GM19455 (cell line): ENCODE data around the gene SLC12A7.
"Not testable (repeated sequence)": the region's sequence is repeated elsewhere in the genome, so short reads cannot be mapped to it uniquely, and the experiment has no call there.

ENCODE experiments used
- ATAC-seq: cut with Tn5 transposase; IDR thresholded peaks from one replicate; pipeline ENCODE4 v1.9.1; 2021; ENCODE audit not compliant: unreplicated experiment

The SLC12A7 gene

GRCh38 chr5:1111727-1112289, at the start of gene SLC12A7:
Gene SLC12A7, minus strand, starts transcription at chr5:1112063. Its CDS starts 72 bp downstream, at chr5:1111991.
- no peak for ATAC-seq

- no peak for ATAC-seq
Observed at GRCh38 chr5:1161108-1161832, 49.4 kb upstream of the SLC12A7 start.

- no peak for ATAC-seq
Observed at GRCh38 chr5:1159774-1160406, 48.0 kb upstream of the SLC12A7 start.

- no peak for ATAC-seq
Observed at GRCh38 chr5:1159341-1159675, 47.4 kb upstream of the SLC12A7 start.

- ATAC-seq, result no peak
Observed at GRCh38 chr5:1158647-1159340, 46.9 kb upstream of the SLC12A7 start.

- not testable (repeated sequence) for ATAC-seq
Observed at GRCh38 chr5:1157461-1157986, 45.7 kb upstream of the SLC12A7 start.

DNA sequence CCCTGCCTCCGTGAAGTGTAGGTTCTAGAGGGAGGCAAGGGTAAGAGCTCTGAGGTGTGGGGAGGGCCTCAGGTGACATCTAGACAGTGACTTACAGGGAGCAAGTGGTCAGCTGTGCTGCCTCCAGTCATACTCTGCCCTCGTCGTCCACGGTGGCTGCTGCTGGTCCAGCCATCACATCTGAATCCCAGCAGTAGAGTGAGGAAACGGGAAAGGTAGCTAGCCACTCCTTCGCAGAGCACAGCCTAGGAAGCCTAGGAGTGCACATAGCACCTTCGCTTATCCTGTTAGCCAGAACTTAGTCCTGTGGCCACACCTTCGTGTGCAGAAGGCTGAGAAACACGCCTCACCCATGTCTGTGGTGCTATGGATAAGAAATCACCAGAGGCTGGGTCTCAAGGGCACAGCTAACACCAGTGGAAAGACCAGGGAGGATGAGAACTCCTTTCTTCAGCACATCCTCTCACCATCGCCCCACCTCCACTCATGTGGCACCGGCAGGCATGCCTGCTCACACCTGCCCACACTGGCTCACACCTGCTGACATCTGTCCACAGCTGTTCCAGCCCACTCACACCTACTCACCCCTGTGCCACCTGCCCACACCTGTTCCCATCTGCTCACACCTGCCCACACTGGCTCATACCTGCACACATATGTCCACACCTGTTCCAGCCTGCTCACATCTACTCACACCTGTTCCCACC, 45.0 kb upstream of the SLC12A7 start:
- no peak for ATAC-seq

DNA sequence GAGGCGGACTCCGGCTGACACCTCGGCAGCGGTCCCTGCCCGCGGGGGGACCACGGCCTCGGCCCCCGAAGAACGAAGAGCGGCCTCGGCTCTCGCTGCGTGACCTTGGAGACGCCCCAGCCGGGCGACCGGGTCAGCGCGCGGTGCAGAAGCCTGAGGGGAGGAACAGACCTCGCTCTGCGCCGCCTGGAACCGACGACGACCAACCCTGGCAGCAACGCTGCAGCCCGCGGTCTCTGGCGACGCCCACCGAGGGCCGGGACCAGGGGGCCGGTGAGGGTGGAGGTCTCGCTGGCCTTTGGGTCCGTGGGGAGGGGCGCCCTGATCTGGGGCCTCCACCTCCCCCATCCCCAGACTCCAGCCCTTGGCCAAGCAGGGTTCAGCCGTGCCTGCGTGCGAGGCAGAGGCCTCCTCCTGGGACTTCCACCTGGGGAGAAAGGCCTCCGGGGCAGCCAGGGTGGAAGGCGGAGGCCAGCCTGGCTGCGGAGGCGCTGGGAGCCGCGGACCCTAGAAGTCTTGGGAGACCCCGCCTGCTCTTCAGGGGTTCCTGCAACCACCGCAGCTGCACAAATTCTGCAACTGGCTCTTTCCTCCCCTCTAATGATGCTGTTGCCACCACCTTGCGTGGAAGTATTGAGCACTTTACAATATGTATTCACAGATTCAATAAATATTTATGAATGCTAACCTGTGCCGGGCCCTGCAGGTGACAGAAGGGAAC, 44.3 kb upstream of the SLC12A7 start:
- no peak for ATAC-seq

DNA sequence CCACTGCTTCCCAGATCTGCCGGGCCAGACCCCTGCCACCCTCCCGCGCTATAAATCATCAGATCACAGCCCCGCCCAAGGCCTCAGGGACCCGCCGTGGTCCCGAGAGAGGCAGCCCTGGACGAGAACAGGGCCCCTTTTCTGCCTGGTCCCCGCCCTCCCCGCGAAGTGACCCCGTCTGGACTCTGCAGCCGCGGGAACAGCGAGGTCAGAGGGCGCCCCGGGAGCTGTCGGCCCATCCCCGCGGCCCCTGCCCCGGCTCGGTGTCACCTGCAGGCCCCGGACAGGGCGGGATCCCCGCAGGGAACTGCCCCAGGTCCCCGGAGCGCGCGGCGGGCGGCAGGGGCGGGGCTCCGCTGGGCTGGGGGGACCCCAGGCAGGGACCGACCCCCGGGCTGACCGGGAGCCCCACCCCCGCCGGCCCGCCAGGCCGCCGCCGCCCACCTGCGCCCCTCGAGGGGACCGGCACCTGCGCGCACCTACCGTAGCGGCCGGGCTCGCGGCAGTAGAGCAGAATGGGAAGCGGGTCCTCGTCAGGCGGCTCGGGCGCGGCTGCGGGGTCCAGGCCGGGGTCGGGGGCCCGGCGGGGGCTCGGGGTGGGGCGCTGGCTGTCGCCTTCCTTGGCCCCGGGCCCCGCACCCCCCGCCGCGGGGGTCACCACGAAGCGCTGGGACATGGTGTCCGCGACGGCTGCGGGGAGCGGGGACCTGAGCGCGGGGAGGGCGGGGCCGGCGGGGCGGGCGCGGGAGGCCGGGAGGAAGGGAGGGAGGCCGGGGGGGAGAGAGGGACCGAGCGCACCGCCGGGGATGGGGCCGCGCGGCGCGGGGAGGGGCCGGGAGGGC, 43.5 kb upstream of the SLC12A7 start:
- ATAC-seq, result no peak

DNA sequence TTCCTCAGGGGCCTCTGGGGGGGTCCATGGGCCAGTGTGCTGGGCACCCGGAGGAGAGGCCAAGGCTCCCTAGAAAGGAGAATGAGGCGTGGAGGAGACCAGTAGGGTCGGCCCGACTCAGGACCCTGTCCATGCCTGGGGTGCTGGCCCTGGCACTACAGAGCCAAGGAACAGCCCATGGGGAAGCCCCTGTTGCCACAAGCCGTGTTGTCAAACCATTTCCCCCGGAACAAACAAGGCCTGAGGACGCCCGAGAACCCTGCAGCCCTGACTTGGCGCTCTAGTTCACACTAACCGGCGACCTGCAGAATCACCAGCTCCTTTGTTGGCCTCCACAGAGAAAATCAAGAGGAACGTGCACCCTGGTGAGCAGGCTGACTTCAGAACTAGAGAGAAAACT, 41.6 kb upstream of the SLC12A7 start:
- no peak for ATAC-seq

GRCh38 chr5:1152771-1153282, 41.0 kb upstream of the SLC12A7 start:
- no peak for ATAC-seq

DNA sequence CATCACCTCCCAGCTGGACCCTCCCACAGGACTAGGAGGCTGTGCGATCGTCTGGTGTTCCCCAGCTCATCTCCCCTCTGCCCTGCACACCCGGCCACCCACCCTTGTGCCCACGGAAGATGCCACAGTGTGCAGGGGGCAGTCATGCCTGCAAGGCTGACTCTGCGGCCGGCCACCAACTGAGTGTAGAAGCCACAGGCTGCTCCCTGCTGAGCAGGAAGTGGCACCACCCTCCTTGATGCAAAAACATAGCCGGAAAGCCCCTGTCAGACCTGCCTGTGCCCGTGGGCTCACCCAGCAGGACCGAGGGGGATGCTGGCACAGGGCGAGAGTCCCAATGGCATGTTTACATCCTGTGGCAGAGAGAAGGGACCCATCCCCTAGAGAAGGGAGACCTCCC, 40.3 kb upstream of the SLC12A7 start:
- ATAC-seq, result no peak

DNA sequence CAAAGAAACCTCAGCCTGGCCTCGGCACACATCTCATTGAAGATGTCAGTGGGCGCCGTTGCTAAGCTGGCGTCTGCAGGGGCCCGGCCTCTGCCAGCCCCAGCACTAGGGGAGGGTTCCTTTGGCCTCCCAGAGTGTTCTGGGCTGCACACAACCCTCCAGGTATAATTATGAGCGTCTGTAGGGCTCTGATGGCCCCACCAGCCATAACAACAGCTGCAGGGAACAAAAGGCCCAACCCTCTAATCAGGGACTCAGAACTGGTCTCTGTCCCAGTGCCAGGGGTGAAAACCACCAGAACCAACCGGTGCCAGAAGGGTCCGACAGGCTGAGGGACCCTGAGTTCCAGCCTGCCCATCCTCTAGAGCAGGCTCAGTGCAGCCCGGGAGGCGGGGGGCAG, 39.5 kb upstream of the SLC12A7 start:
- ATAC-seq, result no peak

DNA sequence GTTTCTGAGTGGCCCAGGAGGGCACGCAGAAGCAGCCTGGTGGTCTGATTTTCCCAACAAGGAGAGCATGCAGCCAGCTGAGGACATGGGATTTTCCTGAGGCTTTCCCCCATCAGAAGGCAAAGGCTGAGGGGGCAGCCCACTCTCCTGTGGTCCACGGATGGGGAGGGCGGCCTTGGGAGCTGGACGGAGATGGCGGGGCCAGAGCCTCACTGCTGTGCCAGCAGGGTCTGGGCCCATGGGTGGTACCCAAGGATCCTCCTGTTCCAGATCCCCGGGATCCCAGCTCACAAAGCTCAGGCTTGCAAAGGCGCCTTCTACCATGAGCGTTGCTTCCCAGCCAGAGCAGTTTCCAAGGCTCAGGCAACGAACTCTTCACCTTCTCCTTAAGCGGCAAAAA, 39.0 kb upstream of the SLC12A7 start:
- no peak for ATAC-seq

GRCh38 chr5:1144638-1145396, 33.0 kb upstream of the SLC12A7 start:
- no peak for ATAC-seq

DNA sequence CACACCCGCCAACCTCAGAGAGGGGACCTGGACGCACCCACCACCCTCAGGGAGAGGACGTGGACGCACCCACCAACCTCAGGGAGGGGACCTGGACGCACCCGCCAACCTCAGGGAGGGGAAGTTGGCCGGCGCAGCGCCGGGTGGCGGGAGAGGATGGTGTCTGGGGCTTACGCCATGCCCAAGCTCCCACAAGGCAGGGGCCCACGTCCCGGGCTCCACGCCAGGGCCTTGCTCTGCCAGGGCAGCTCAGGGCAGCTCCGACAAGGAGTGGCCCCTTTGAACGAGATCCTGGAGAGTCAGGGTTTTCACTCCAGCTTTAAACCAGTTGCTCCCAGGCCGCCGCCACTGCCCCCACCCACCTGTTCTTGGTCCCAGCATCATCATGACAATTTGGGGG, 32.2 kb upstream of the SLC12A7 start:
- ATAC-seq, result no peak

DNA sequence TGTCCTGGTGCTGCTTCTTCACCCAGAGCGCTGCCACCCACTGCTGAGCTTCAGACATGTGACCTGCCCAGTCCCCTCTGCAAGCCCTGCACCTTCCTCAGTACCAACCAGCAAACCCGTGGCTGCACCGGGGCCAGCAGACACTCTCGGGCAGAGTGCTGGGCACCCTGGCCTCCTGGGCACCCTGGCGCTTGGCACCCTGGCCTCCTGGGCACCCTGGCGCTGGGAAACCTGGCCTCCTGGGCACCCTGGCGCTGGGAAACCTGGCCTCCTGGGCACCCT, 31.7 kb upstream of the SLC12A7 start:
- no peak for ATAC-seq

GRCh38 chr5:1142886-1143669, 31.2 kb upstream of the SLC12A7 start:
- ATAC-seq, result no peak
